Common myeloid progenitor, CD34-positive (primary cell): ENCODE data around the gene LGALSL.

Source experiments
- CTCF ChIA-PET: fragments of 350-600 bp; sonication (Branson Sonifier 250); formaldehyde crosslinking; loops from one replicate; lab custom pipeline; 2021; ENCODE audit warnings: antibody characterized with exemption; lab: Charles Lee
- POLR2A ChIA-PET: fragments of 350-600 bp; sonication (Branson Sonifier 250); formaldehyde crosslinking; loops from one replicate; lab custom pipeline; 2021; ENCODE audit warnings: antibody characterized with exemption; lab: Charles Lee
- DNase-seq, 3 donors: peaks; one replicate each; pipeline versions ENCODE4 v3.0.0 to v3.0.0-alpha.2; 2013
- H3K27ac ChIP-seq, 2 experiments: 1 replicate in 1 of 2; 2 replicates in 1 of 2; pipeline ENCODE4 v1.7.0; 2013; ENCODE audit warnings: inconsistent platforms in 2 of 2, low read length in 2 of 2, mild to moderate bottlenecking in 2 of 2, low read depth in 1 of 2, moderate library complexity in 1 of 2; ENCODE audit not compliant: severe bottlenecking in 2 of 2, insufficient read depth in 1 of 2, poor library complexity in 1 of 2
- H3K27me3 ChIP-seq, 5 experiments: replicated peaks in 2 of 5; 1 replicate in 3 of 5; 2 replicates in 2 of 5; pipeline versions ENCODE4 v1.6.1 to v1.7.0; 2013; ENCODE audit warnings: low read length in 4 of 5, mild to moderate bottlenecking in 2 of 5, moderate library complexity in 2 of 5, inconsistent platforms in 1 of 5; ENCODE audit not compliant: insufficient read depth in 5 of 5, control insufficient read depth in 4 of 5
- H3K36me3 ChIP-seq, 4 experiments: 1 replicate in 2 of 4; 2 replicates in 2 of 4; pipeline versions ENCODE4 v1.6.1 to v1.7.0; 2013; ENCODE audit warnings: low read length in 3 of 4, control low read depth in 1 of 4, mild to moderate bottlenecking in 1 of 4; ENCODE audit not compliant: control insufficient read depth in 4 of 4, insufficient read depth in 4 of 4
- H3K4me1 ChIP-seq, 4 experiments: 1 replicate in 3 of 4; 2 replicates in 1 of 4; pipeline versions ENCODE4 v1.6.1 to v1.7.1; 2013; ENCODE audit warnings: low read length in 3 of 4, mild to moderate bottlenecking in 3 of 4, control low read depth in 1 of 4, inconsistent platforms in 1 of 4, moderate library complexity in 1 of 4; ENCODE audit not compliant: control insufficient read depth in 4 of 4, insufficient read depth in 4 of 4; ENCODE audit errors: control extremely low read depth in 1 of 4
- H3K4me3 ChIP-seq, 7 experiments: 1 replicate in 4 of 7; 2 replicates in 3 of 7; pipeline versions ENCODE4 v1.5.1 to v1.7.0; 2013; ENCODE audit warnings: mild to moderate bottlenecking in 7 of 7, low read length in 6 of 7, moderate library complexity in 6 of 7, inconsistent platforms in 2 of 7, low read depth in 2 of 7, control low read depth in 1 of 7; ENCODE audit not compliant: insufficient read depth in 4 of 7, control insufficient read depth in 1 of 7; ENCODE audit errors: extremely low read depth in 1 of 7
- H3K9me3 ChIP-seq, 5 experiments: 1 replicate in 4 of 5; 2 replicates in 1 of 5; pipeline versions ENCODE4 v1.6.1 to v1.7.1; 2013; ENCODE audit warnings: low read length in 4 of 5, mild to moderate bottlenecking in 2 of 5, inconsistent platforms in 1 of 5, low read depth in 1 of 5, moderate library complexity in 1 of 5; ENCODE audit not compliant: control insufficient read depth in 4 of 5, insufficient read depth in 2 of 5; ENCODE audit errors: control extremely low read depth in 1 of 5
- WGBS: methylation state at CpG from one replicate; pipeline ENCODE4 v1.1.5; 2013; ENCODE audit not compliant: insufficient coverage; 5-methylcytosine and 5-hydroxymethylcytosine counted together

The LGALSL gene

DNA sequence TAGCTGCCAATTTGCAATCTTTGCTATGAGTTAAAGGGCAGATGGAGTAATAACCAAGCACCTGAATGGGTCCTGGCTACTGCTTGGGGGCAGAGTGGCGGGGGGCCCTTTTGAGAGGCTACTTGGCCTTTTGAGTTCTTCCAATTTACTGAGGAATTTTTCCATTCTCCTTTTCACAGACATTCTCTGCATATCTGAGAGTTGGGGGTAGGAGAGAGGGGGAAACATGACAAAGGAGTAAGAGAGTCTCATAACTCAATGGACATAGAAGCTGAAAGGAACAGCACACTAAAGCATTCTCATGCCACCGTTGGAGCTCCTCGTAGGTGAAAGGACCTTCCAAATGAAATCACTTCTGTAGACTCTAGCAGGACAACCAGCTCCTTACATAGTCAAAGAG lies 16.1 kb downstream of the LGALSL start:
- H3K36me3 ChIP-seq = no peaks in the 10 kb centered on the region
- no peak for DNase-seq
- H3K4me1 ChIP-seq = peaks cover 2 to 36% (median 24%) of the 10 kb centered on the region in 4 experiments
- ChIA-PET CTCF (interaction anchor here (1.2 to 1.9 kb wide), 6 partner anchors 8 to 420 kb away, joined by 3 to 11 read pairs (median 4); no protein-coding TSS in a partner anchor), POLR2A (no interaction called here)
- no peaks in the 10 kb centered on the region for H3K9me3 ChIP-seq
- 100% methylated on average over 1 of the region's 3 CpGs for WGBS
- no peak overlapping the region for H3K27ac ChIP-seq
- H3K4me3 ChIP-seq = no peak overlapping the region
- H3K27me3 ChIP-seq = no peaks in the 10 kb centered on the region

DNA sequence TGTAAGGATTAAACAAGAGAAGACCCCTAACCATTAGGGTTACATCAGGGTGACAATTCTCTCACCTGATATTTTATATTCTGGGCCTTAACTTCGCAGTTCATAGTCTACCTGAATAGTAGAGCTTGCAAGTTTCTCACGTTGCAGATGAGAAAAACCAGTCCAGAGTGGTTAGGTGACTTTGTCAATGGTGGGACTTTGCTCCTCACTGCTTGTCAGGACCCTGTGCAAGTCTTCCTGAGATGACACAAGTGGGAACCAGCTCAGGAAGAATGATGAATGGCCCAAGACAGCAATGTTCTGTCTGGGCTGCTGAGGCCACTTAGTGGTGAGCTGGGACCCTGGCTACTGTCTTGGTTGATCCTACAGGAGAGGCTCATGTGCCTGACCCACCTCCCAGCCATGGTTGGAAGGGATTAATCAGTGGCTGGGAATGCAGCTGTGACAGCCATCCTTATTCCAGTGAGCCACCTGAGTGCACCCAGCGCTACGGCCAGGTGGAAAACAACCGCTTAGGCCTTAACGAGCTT lies 16.9 kb downstream of the LGALSL start:
- H3K4me1 ChIP-seq = peaks cover 2 to 40% (median 25%) of the 10 kb centered on the region in 4 experiments
- 98% methylated on average over 5 of the region's 6 CpGs for WGBS
- no peaks in the 10 kb centered on the region for H3K9me3 ChIP-seq
- H3K27me3 ChIP-seq = no peaks in the 10 kb centered on the region
- POLR2A ChIA-PET = interaction anchor here (0.7 kb wide), 1 partner anchor 267 kb away, joined by 5 read pairs; no protein-coding TSS in a partner anchor
- DNase-seq = no peak
- CTCF ChIA-PET = interaction anchor here (1.2 to 1.9 kb wide), 7 partner anchors 9 to 421 kb away, joined by 4 to 11 read pairs (median 5); no protein-coding TSS in a partner anchor
- no peak overlapping the region for H3K27ac ChIP-seq
- no peak overlapping the region for H3K4me3 ChIP-seq
- H3K36me3 ChIP-seq = no peaks in the 10 kb centered on the region

DNA sequence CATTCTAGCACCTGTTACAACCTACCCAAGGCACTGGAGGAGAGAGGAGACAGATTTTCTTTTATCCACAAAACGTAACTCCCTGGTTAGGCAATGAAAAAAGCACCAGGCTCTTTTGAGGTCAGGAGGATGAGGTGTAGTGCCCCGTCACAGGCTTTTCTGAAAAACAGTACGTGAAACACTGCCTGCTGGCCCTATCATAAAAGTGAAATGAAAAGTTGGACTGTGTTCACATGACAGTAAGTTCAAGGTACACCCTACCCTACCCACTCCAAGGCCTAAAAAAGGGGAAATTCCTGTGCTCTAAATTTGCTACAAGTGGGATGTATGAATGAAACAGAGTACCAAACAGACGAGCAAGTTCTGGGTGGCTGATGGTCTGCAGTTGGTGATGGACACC lies 17.6 kb downstream of the LGALSL start:
- CTCF ChIA-PET = interaction anchor here (1.0 to 1.9 kb wide), 5 partner anchors 9 to 140 kb away, joined by 3 to 11 read pairs (median 5); no protein-coding TSS in a partner anchor
- POLR2A ChIA-PET = interaction anchor here (0.5 kb wide), 1 partner anchor 12 kb away, joined by 4 read pairs; no protein-coding TSS in a partner anchor
- no peaks in the 10 kb centered on the region for H3K36me3 ChIP-seq
- no peak for DNase-seq
- no peaks in the 10 kb centered on the region for H3K27me3 ChIP-seq
- 100% methylated on average over 2 of the region's 4 CpGs for WGBS
- no peak overlapping the region for H3K27ac ChIP-seq
- peaks cover 2 to 38% (median 25%) of the 10 kb centered on the region in 4 experiments for H3K4me1 ChIP-seq
- H3K9me3 ChIP-seq = no peaks in the 10 kb centered on the region
- H3K4me3 ChIP-seq = no peak overlapping the region

GRCh38 chr2:64472881-64473280 lies 18.9 kb downstream of the LGALSL start:
- no peak overlapping the region for H3K27ac ChIP-seq
- no peaks in the 10 kb centered on the region for H3K9me3 ChIP-seq
- no peaks in the 10 kb centered on the region for H3K36me3 ChIP-seq
- POLR2A ChIA-PET = no interaction called here
- H3K27me3 ChIP-seq = no peaks in the 10 kb centered on the region
- 94% methylated on average over 3 of the region's 3 CpGs for whole genome bisulfite sequencing
- no peak overlapping the region for H3K4me3 ChIP-seq
- peaks cover 2 to 25% (median 17%) of the 10 kb centered on the region in 4 experiments for H3K4me1 ChIP-seq
- no peak for DNase-seq
- CTCF ChIA-PET = interaction anchor here (0.9 to 3.0 kb wide), 6 partner anchors 9 to 142 kb away, joined by 4 to 17 read pairs (median 4); no protein-coding TSS in a partner anchor

GRCh38 chr2:64474121-64474571 lies 20.2 kb downstream of the LGALSL start:
- no peak overlapping the region for H3K27ac ChIP-seq
- no peaks in the 10 kb centered on the region for H3K9me3 ChIP-seq
- WGBS = 0% methylated on average over 3 of the region's 4 CpGs
- peak; percentile 70 to 91 (median 87) for DNase-seq
- ChIA-PET CTCF (interaction anchor here (0.8 to 3.0 kb wide), 9 partner anchors 9 to 146 kb away, joined by 3 to 17 read pairs (median 5); no protein-coding TSS in a partner anchor), POLR2A (no interaction called here)
- peaks cover 2 to 22% (median 17%) of the 10 kb centered on the region in 4 experiments for H3K4me1 ChIP-seq
- H3K36me3 ChIP-seq = no peaks in the 10 kb centered on the region
- no peaks in the 10 kb centered on the region for H3K27me3 ChIP-seq
- peak overlapping the region in 1 of 7 experiments; percentile 29 for H3K4me3 ChIP-seq

DNA sequence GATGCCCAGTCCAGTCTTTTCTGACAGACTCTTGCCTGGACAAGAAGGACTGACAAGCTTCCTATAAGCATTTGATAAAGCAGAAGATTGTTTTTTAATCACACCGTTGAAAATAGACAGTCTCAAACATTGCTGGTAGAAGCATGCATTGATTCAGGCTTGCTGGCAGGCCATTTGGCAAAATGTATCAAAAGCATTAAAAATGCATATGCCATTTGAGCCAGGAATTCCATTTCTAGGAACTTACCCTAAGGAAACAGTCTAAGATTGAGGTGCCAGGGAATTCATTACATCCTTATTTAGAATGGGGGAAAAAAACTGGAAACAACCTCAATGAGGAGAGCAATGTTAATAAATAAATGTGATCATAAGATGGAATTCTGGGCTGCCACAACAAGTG lies 20.7 kb downstream of the LGALSL start:
- peaks cover 2 to 22% (median 17%) of the 10 kb centered on the region in 4 experiments for H3K4me1 ChIP-seq
- POLR2A ChIA-PET = interaction anchor here (0.6 kb wide), 1 partner anchor 548 kb away, joined by 3 read pairs; no protein-coding TSS in a partner anchor

GRCh38 chr2:64477037-64477436 lies 23.1 kb downstream of the LGALSL start:
- Histone ChIP-seq H3K36me3 (no peaks in the 10 kb centered on the region), H3K4me1 (peaks cover 2 to 22% (median 17%) of the 10 kb centered on the region in 4 experiments), H3K27me3 (no peaks in the 10 kb centered on the region), H3K9me3 (no peaks in the 10 kb centered on the region), H3K27ac (no peak overlapping the region), H3K4me3 (no peak overlapping the region)
- WGBS = 100% methylated on average over 1 of the region's 1 CpG
- no peak for DNase-seq
- ChIA-PET CTCF (interaction anchor here (2.7 to 15.0 kb wide), 2 partner anchors 11 to 148 kb away, joined by 14 to 201 read pairs; no protein-coding TSS in a partner anchor), POLR2A (no interaction called here)

More for the DNA sequence above, 20.7 kb downstream of the LGALSL start:
- Histone ChIP-seq H3K9me3 (no peaks in the 10 kb centered on the region), H3K27ac (no peak overlapping the region), H3K4me3 (peak overlapping the region in 2 of 7 experiments; percentile 19 to 29), H3K27me3 (no peaks in the 10 kb centered on the region), H3K36me3 (no peaks in the 10 kb centered on the region)
- WGBS = 0% methylated on average over 1 of the region's 1 CpG
- CTCF ChIA-PET = interaction anchor here (0.9 to 3.0 kb wide), 7 partner anchors 8 to 146 kb away, joined by 3 to 17 read pairs (median 6); no protein-coding TSS in a partner anchor
- DNase-seq = no peak
